Stimulated activated CD8-positive, alpha-beta memory T cell treated with anti-CD3 and anti-CD28 coated beads, Interleukin-15, amount 100 ng/mL, for 4 hours (primary cell): ENCODE results near the gene POP7.

Source experiments
- DNase-seq, 2 donors: peaks; one replicate each; pipeline ENCODE4 v3.0.0-alpha.2; 2020; ENCODE audit warnings: low read depth in 2 of 2

The POP7 gene

DNA sequence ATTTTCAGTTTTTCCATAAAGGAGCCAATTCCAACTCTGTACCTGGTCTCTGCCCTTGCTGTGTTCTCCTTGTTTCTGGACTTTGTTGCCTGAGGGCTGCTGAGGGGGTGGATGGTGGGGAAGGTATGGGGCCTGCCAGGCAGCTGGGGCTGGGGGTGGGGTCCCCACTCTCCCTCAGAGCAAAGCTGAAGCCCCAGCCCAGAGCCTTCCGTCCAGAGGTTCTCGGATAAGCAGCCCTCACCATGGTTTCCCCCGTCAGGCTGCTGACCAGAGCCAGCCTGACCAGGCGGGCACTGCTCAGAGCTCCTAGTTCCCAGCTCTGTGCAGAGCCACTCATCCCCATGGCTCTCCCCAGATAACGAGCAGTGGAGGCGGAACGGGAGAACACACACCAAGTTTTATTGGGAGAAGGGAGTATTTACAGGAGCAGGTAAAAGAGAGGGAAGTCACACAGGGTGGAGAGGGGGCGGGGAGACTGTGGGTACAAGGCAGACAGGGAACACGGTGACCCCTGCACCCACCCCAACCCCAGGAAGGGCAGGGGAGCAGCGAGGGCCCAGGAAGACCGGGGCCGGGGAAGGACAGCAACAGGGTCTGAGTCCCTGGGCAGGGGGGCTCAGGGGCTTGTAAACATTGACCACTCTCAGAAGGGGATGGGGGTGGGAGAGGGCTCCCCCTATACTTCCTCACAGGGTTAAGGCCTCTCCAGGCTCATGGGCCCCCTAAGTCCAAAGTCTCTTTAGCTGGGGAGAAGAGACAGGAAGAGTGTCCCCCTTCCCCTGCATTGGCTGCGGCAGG, 26.6 kb upstream of the POP7 start:
- DNase-seq: no peak

- no peak for DNase-seq
Measured at GRCh38 chr7:100679927-100680575, 25.9 kb upstream of the POP7 start.

DNA sequence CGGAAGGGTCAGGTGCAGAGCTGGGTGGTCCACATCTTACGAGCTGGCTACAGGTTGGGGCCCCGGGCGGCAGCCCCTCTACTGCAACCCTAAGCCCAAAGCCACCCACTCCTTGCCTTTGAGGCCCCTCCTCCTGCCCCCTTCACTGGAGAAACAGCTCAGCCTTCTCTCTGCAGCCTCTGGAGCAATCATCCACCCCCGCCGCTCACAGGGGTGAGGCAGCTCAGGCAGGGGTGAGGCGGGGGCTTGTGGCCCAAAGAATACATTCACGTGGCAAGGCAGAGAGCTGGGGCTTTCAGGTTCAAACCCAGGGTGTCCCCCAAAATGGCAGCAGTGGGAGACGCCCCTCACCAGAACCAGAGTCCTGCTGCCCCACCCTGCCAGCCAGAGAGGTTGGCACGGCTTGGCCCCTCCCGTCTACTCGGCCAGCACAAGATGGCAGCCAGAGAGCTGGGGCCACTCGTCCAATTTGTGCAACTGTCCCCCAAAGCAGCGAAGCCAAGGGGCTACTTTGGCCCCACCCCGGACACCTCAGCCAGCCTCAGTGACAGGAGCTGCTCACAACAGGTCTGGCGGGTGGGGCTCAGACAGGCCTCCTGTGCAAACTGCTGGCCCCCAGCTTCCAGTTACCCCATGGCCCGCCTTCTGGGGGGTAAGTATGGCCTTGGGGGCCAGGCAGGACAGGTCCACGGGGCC, 25.2 kb upstream of the POP7 start:
- DNase-seq: no peak

DNA sequence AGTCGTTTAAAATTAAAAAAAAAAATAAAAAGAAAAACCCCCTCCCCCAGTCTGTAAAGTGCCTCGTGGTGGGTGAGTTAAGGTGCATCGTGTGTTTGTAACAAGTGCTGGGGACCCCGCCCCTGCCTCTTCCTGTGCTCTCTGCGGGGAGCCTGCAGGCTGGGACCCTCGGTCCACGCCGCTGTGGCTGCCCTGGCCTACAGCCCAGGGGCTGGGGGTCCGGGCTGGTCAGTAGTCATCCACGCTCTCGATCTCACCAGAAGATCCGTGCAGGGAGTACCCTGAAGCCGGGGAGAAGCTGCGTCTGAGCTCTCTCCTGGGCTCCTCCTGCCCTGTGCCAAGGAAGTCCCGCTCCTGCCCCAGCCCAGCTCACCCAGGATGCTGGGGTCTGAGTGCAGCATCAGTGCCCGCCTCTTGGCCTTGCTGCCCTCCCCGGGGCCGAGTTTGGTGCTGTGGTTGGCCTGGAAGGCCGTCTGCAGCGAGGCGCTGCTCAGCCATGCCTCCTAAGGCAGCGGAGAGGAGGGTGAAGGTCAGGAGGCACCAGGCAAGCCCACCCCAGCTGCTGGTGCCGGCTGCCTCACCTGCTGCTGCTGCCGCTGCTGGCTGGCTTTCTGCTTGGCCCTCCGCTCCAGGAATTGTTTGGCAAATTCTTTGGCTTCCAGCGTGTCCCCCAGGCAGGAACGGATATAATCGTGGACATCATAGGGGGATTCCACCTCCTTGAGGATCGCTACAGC, 24.3 kb upstream of the POP7 start:
- DNase-seq: no peak

DNA sequence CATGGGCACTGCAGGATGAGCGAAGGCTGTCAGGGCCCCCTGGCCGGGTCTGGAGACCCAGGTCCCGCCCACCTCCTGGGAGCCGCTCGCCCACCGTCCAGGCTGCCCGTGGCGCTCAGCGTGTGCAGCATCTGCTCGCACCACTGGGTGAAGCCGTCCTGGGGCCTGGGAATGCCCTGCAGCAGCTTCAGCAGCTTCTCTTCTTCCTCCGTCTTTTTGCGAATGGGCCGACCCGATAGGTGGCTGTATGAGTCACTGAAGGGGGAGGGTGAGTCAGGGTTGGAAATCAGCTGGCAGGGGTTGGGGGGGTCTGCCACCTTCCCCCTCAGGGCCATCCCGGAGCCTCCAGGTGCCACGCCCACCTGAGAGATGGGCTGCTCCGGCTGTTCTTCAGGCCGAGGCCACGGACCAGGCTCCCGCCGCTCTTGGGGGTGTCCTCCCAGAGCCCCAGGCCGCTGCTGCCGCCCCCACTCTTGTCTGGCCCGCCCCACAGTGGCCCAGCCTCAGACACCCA, 23.6 kb upstream of the POP7 start:
- no peak for DNase-seq

- no peak for DNase-seq
Measured at GRCh38 chr7:100682991-100683658, 22.8 kb upstream of the POP7 start.

DNA sequence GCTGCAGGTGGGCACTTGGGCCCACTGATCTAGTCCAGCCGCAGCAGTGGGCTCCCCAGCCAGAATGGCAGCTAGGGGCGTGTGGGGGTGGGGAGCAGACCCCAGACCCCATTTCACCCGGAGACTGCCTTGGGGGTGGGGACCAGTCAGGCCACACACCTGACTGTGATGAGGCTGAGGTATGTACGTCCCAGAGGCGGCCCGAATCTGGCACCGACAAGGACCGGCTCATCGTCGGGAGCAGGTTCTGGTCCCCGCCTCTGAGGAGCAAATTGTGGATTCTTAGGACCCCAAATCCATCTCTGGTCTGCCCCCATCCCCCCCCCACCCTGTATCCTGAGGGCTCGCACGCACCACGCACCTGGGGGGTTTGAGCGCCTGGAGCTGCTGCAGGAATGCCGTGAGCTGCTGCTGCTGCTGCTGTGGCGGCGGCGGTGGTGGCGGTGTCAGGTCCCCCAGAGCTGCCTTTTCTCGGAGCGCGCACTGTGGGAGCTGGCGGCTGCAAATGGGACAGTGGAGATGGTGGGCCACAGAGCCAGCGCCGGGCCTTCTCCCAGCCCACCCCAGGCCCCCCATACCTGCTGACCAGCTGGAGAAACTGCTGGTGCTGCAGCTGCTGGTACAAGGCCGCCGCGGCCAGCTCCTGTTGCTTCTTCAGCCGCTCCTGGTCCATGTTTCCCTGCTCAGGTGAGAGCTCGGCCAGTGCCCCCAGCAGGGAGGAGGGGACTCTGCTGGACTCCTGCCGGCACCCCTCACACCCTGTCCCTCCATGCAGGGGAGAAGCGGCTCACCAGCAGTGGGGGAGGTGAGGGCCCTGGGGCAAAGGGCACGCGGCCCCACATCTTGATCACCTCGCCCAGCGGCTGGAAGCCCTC, 22.0 kb upstream of the POP7 start:
- DNase-seq: no peak

- DNase-seq: no peak
Measured at GRCh38 chr7:100684534-100685042, 21.3 kb upstream of the POP7 start.

DNA sequence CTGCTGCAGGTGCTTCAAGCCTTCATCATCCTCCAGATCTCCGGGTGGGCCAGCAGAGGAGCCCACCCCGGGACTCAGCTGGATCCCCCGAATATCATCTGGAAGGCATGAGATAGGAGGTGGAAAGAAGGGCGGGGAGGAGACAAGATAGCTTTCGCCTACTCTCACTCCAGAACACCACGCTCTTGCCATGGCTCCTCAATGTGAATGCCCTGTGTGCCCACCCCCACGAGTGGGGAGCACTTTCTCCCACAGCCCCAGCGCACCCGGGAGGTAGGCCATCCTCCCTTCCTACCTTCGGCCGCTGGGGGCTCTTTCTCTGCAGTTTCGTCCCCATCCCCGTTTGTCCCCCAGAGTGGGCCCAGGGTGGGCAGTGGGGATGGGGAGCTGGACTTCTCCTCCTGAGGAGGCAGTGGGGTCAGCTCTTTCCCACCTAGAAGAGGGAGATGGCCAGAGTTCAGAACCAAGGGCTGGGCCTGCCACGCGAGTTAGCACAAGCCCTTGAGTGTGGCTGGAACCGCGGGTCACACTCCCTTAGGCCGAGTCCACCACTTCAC, 20.8 kb upstream of the POP7 start:
- DNase-seq: no peak

DNA sequence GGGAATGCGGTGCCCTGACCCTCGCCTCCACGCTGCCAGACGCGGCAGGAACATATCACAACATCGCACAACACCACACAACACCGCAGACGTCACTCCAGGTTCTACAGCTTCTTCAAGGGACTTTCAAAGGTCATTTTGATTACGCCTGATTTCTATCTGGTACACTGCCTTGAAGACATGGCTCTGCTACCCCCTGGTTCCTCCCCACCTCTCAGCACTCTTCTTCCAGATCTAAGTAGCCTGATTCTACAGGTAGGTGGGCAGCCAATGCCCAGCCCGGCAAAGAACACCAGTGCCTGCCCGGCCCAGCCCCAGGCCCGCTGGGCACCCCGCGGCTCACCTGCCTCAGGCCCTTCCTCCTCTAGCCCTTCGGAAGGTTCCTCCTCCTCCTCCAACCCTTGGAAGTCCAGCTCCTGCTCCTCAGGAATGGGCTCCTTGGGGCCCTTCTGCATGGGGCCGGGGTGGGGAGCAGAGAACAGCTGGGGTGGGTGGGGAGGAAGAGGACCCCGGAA, 20.2 kb upstream of the POP7 start:
- no peak for DNase-seq

GRCh38 chr7:100686201-100686821, 19.6 kb upstream of the POP7 start:
- no peak for DNase-seq

DNA sequence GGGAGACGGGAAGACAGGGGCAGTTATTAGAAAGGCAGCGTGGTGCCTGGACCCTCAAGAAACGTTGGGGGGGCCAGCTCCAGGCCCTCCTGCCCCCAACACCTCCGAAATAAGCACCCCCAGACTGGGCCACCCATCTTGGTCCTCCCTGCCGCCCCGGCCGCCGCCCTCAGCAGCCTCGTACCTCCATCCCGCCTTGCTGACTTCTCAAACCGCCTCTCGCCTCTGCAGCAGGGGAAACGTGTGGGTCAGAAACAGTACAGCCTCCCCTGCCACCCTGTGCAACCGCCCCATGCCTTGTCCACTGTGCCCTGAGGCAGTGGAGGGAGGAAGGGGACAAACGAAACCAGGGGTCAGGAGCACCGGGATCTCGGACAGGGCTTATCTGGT, 19.1 kb upstream of the POP7 start:
- no peak for DNase-seq

DNA sequence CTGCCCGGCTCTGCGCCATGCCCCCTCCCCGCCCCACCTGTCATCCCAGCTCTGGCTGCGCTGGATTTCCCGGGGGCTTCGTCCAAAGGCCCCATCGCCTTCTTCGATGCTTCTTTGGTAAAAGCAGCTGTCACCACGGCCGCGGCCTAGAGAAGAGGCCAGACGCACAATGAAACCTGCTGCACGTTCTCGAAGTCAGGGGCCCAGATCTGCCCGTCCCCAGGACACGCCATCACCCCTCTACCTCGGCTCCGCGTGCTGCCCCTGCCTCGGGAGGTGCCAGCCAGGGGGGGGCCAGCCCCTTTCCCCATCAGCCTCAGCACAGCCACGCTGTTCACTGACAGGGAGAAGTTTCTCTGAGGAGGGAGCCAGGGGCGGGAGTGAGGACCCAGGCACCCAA, 18.7 kb upstream of the POP7 start:
- DNase-seq: no peak

DNA sequence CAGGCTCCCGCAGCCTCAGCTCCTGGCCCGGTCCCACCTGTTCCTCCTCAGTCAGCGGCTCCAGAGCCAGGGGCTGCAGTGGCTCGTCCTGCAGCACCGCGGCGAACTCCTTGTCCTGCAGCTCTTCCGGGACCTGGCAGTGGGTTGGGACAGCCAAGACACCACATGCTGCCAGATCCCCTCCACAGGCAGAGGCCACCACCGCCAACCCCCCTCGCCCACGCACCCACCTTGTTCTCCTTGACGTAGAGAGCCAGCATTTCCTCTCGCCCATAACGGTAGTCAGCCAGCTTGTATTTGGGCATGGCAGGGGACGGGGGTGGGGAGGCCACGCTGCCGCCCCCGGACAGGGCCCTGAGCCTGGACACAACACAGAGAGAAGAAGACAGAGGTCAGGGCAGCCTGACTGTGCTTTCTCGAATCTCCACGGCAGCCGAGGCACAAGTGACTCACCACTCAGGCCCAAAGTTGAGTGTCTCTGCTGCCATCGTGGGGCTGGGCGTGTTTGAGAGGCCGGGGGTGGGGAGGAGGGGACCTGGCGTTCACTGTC, 18.1 kb upstream of the POP7 start:
- DNase-seq: no peak

DNA sequence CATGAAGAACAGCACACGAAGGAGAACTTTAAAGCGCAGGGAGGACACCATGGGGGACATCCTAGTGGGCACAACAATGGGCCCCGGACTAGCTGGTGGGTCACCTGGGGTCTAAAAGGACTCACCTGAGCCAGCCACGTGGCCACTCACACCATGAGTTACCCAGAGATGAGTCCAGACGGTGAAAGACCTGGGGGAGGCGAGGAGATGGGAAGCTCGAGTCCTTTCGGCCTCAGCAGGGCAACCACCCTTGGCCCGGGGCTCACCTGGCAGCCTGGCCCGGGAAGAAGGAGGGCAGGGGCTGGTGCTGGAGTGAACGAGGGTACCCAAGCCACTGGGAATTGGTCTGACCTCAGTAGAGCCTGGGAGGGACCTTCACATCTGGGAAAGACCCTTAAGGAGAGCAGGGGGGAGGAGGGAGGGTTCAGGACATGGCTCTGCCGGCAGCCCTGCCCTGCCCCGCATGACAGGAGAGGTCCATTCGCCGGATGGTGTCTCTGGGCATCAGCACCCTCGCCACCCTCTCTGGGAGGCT, 17.5 kb upstream of the POP7 start:
- DNase-seq: no peak

GRCh38 chr7:100689230-100690135, 16.4 kb upstream of the POP7 start:
- DNase-seq: no peak
